ENCODE measurements around the gene AZGP1.
"Not testable (repeated sequence)": the region's sequence is repeated elsewhere in the genome, so short reads cannot be mapped to it uniquely, and the experiment has no call there.

The AZGP1 gene

DNA sequence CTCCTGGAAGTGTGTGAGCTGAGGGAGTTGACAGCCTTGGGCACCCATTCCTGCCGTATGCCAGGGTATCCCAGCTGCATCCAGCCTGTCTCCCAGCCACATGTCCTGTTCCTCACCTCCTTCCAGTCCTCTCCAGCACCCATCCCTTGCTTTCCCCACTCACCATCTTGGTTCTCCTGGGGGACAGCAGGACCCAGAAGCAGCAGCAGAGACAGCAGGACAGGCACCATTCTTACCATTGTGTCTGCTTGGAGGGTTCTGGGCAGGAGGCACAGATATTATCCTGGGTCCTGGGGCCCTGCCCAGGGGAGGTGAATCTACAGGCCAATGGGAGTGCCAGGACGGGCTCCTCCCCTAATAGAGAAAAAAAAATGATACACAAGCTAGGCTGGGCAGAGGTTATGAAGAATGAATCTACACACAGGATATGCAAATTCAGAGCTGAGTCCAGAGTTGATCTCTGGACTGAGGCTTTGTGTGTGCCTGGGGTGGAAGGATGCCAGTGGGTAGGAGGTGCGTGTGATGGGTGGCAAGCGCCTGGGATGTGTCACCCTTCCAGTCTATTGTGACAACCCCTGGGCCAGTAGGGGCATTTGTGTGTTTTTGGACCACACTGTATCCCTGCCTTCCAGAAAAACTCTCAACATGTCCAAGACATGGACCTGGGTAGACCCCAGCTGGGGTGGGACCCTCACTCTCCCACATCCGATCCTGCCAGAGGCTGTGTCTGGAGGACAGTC, at the start of gene AZGP1:
AZGP1 (minus strand) TSS at position 250 of the 740 bp plus-strand sequence; CDS start at position 239, 11 bp downstream.
- in situ Hi-C loops (cut with MboI; ENCODE audit: low sequenced_read_pairs) = no loop called here

DNA sequence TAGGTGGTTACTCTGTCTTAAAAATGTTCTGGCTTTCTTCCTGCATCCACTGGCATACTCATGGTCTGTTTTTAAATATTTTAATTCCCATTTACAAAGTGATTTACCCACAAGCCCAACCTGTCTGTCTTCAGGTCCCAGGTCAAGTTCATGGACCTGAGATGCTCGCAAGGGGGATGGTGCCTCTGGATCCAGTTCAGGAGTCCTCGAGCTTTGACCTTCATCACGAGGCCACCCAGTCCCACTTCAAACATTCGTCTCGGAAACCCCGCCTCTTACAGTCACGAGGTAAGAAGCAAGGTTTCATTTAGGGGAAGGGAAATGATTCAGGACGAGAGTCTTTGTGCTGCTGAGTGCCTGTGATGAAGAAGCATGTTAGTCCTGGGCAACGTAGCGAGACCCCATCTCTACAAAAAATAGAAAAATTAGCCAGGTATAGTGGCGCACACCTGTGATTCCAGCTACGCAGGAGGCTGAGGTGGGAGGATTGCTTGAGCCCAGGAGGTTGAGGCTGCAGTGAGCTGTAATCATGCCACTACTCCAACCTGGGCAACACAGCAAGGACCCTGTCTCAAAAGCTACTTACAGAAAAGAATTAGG, 48.3 kb upstream of the AZGP1 start:
- in situ Hi-C loops (cut with MboI; ENCODE audit: low sequenced_read_pairs) = no loop called here

DNA sequence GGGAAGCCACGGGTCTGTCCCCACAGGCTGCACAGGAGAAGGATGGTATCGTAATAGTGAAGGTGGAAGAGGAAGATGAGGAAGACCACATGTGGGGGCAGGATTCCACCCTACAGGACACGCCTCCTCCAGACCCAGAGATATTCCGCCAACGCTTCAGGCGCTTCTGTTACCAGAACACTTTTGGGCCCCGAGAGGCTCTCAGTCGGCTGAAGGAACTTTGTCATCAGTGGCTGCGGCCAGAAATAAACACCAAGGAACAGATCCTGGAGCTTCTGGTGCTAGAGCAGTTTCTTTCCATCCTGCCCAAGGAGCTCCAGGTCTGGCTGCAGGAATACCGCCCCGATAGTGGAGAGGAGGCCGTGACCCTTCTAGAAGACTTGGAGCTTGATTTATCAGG, 47.7 kb upstream of the AZGP1 start:
- in situ Hi-C loops (cut with MboI; ENCODE audit: low sequenced_read_pairs) = no loop called here

DNA sequence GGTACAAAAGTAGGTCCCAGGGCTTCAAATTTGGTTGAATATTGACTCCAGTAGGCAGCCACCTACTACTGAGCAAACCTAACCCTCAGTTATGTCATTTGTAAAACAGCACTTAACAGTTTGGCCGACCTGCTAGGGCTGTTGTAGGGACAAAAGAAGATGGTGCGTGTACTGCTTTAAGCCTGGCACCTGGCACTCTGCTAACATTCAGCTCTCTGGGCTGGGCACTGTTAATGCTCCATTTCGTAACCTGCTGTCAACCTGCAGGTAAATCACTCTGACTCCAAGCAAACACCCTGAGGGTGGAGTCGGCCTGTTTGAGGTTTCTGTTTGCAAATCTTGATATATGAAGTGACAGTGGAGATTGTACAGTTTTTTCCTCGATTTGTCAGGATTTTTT, 46.8 kb upstream of the AZGP1 start:
- in situ Hi-C loops (cut with MboI; ENCODE audit: low sequenced_read_pairs) = no loop called here

DNA sequence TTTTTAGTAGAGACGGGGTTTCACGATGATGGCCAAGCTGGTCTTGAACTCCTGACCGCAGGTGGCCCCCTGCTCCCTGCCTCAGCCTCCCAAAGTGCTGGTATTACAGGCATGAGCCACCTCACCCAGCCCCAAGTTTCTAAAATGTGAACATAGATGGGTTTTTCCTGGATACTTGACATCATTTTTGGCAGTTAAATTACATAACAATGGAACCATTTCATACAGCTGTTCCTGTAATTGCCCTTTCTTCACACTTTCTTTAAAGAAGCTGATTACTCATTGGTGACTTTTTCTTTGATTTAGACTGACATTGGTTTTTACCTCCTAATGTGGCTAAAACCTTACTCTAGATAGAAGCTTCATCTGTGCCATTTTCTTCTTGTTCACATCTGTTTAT, 45.5 kb upstream of the AZGP1 start:
- in situ Hi-C loops (cut with MboI; ENCODE audit: low sequenced_read_pairs) = no loop called here

DNA sequence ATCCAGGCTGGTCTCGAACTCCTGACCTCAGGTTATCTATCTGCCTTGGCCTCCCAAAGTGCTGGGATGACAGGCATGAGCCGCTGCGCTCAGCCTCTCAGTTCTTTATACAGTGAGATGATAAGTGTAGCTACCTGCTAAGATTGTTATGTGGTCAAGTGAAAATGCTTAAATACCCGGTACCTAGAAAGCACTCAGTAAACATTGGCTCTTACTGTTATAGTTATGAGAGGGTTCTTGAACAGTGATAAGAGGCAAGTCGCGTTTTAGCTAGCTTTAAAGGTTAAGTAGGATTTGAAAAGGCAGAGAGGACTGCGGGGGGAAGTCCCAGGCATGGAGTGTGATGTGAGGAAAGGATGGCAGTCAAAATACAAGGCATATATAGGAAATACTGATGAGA, 44.1 kb upstream of the AZGP1 start:
- in situ Hi-C loops (cut with MboI; ENCODE audit: low sequenced_read_pairs) = no loop called here

DNA sequence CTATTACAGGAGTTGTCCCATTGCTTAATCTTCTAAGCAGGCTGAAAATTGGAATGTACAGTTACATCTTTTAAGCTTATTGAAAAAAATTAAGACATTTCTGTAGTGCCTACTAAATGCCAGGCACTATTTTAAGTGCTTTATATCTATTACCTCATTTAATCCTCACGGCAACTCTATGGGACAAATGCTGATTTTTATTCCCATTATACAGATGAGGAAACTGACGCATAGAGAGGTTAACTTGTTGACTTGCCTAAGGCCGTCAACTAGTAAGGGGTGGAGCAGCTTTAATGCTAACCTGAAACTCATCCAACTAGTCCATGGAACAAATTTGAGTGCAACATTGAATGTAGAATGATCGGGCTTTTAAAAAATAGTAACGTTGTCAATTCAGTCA, 42.0 kb upstream of the AZGP1 start:
- in situ Hi-C loops (cut with MboI; ENCODE audit: low sequenced_read_pairs) = no loop called here

DNA sequence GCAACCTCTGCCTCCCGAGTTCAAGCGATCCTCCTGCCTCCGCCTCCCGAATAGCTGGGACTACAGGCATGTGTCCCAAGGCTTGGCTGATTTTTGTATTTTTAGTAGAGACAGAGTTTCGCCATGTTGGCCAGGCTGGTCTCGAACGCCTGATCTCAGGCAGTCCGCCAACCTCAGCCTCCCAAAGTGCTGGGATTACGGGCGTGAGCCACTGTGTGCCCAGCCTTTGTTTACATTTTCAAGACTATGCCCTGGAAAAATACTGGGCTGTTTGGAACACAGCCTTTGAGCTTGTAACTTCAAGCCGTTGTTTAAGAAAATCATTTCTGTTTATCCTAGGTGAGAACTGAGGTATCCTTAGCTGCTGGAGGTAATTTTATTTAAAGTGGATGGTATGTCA, 41.5 kb upstream of the AZGP1 start:
- in situ Hi-C loops (cut with MboI; ENCODE audit: low sequenced_read_pairs) = no loop called here

DNA sequence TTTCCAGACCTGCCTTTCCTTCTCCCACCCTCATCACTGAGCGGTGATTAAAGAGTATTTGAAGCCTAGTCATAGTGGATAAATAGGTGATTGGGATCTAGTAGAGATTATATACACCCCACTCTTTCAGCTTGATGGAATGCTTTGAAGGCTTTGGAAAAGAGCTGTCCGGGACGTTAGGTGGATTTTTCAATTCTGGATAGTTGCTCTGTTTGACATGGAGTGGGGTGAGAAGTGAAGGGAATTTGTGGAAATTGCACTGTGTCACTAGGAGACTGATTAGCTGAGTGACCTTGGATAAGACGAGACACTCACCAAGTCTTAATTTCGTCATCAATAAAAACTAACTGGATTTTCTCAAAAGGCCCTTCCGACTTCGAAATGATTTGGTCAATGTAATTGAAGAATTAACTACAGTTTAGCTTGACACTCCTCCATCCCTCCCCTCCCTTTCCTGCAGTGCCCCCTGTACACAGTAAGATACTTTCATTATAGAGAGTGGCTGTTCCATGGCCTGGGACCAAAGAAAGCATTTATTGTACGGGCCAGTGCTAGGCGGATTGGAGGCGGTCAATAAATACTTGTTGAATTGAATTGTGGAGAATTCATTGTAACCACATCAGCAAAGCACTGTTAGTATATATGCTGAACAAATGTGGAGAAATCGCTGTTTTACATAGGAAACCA, 40.5 kb upstream of the AZGP1 start:
- in situ Hi-C loops (cut with MboI; ENCODE audit: low sequenced_read_pairs) = no loop called here

DNA sequence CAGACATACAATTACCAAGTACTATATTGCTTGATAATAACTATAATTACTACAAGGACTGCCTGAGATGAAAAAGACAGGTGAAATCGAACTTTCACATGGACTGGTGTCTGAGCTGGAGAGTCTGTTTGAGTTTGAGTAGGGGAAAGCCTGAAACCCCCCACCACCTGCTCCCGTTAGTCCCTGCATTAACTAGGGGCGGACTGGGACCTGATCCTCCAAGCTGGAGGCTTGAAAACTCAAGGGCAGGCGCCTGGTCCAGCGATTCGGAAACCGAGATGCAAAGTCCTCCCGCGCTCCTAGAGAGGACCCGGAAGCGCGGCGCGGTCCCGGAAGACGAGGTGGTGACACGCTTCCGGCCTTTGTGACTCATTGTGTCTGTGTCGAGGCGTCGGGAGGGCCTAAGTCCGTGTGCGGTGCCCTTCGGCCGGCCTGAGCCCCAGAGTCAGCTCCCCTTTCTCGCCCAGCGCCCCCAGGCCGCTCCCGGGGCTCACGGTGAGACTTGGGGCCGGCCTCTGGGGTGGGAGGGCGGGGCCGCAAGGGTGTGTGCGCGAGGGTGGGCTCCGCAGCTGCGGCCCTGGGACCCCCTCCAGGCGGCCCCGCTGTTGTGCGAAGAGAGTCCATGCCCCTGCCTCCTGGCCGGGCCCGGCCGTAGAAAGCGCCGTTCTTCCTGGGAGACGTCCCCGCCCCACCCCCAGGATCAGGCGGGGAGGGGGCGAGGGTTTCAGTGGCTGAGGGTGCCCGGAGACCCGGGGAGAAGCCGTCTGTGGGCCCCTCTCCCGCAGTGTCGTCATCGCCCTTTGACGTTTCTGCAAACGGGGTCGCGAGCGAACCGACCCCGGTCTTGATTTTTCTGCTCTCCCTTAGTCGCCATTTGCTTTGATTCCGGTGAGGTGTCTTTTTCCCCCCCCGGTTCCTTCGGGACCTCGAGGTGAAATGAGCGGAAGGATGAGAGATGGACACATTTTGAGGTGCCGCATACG, 39.7 kb upstream of the AZGP1 start, which contains the start of gene ZKSCAN1:
ZKSCAN1 (plus strand) TSS at position 365 of the 983 bp plus-strand sequence. CDS start 7,911 bp downstream, outside the sequence.
- in situ Hi-C loops (cut with MboI; ENCODE audit: low sequenced_read_pairs) = no loop called here

DNA sequence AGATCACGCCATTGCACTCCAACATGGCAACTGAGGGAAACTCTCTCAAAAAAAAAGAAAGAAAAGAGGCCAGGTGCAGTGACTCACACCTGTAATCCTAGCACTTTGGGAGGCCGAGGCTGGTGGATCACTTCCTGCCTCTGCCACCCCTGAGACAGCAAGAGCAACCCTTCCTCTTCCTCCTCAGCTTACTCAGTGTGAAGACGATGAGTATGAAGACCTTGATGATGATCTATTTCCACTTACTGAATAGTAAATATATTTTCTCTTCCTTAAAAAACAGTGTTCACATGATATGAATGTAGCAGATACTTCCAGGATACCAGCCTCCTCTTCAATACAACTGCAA, 37.5 kb upstream of the AZGP1 start:
- in situ Hi-C loops (cut with MboI; ENCODE audit: low sequenced_read_pairs) = no loop called here

DNA sequence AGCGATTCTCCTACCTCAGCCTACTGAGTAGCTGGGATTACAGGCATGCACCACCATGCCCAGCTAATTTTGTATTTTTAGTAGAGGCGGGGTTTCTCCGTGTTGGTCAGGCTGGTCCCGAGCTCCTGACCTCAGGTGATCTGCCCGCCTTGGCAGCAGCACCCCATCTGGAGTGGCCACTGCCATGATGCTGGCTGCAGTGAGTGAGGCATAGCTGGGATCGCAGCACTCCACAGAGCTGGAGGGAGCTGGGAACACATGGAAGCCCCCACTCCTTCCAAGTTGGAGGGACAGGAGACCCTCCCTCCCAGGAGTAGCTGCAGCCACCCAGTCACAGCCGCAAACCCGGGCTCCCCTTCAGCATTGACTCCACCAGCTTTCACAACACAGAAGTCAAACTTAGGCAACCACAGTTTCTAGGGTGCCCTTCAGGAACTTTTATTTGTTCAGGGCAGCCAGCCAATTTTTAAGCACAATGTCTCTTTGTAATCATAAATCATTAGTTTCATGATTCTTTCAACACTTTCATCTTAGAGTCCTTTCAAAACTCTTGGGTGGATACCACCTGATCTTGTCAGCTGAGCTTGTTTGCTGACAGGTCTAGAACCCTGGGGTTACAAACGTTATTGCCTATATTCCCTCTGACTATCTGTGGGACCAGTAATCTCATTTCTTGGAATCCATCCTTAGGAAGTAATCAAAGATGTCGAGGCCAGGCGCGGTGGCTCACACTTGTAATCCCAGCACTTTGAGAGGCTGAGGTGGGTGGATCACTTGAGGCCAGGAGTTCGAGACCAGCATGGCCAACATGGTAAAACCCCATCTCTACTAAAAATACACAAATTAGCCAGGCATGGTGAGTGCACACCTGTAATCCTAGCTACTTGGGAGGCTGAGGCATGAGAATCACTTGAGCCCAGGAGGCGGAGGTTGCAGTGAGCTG, 36.8 kb upstream of the AZGP1 start:
- in situ Hi-C loops (cut with MboI; ENCODE audit: low sequenced_read_pairs) = not testable (repeated sequence)

DNA sequence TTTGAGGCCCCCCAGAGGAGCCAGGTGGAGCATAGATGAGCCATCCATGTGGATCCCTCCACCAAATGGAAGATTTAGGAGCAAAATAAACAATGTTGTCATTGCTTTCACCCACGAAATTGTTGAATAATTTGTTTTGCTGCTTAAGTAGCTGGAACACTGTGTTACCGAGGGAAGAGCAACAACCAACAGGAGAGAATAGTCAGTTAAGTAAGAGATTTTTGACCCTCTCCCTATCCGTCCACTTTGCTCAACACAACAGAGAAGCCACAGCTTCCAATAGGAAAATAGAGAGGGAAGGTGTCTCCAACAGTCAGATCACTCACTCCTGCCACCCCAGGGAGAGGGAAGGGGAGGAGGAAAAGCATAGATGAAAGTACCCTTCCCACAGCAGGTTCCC, 35.7 kb upstream of the AZGP1 start:
- in situ Hi-C loops (cut with MboI; ENCODE audit: low sequenced_read_pairs) = no loop called here

DNA sequence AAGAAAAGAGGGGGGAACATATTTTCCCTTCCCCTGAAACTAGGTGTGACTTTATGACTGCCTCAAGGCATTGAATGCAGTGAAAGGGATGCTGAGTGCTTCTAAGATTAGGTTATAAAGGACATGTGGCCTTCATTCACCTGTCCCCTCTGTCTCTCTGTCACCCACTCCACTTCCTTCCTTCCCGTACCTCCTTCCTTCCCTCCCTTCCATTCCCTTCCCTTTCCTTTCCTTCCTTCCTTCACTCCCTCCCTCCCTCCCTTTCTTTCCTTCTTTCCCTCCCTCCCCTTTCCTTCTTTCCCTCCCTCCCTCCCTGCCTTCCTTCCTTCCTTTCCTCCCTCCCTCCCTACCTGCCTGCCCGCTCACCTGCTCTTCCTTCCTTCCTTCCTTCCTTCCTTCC, 35.1 kb upstream of the AZGP1 start:
- in situ Hi-C loops (cut with MboI; ENCODE audit: low sequenced_read_pairs) = no loop called here

DNA sequence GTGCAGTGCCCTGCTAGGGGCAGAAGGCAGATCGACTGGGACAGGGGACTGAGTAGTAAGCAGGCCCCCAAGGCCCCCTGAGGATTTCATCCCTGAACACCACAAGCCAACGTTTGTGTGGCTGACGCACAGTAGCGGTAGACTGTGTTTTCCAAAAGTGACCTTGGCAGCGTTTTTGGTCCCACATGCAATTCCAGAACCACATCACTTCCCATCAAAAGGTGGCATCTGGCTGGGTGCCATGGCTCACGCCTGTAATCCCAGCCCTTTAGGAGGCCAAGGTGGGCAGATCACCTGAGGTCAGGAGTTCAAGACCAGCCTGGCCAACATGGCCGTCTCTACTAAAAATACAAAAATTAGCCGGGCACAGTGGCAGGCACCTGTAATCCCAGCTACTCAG, 34.1 kb upstream of the AZGP1 start:
- in situ Hi-C loops (cut with MboI; ENCODE audit: low sequenced_read_pairs) = not testable (repeated sequence)

DNA sequence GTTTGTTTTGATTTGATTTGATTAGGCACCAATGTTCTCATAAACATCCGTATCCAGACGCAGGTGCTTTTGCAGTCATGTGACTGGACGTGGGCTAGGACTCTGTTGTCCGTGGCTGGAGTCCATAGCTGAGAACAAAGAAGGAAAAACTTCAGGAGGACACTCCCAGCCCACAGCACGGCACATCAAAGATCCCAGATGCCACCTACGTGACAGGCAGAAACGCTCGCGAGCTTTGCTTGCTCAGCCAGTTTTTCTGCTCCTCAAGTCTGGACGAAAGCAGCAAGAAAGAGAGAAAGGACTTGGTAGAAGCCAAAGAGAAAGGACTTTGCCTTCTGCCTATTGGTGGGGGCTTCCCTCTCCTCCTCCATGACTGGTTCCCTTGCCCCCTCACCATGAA, 32.7 kb upstream of the AZGP1 start:
- in situ Hi-C loops (cut with MboI; ENCODE audit: low sequenced_read_pairs) = no loop called here

DNA sequence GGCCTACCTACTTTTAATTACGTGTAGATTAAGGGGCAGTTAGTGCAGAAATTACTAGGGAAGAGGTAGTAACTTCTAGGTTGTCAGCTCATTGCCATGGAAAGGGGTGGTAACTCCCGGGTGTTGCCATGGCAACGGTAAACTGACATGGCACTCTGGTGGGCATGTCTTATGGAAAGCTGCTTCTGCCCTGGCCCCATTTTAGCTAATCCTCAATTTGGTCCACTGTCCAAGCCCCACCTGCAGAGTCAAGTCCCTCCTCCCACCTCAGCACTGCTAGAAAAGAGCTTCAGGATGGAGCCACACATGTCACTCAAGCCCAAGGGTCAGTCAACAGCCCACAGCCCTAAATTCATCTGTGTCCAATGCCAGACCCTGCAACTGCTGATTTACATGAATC, 32.1 kb upstream of the AZGP1 start:
- in situ Hi-C loops (cut with MboI; ENCODE audit: low sequenced_read_pairs) = no loop called here

DNA sequence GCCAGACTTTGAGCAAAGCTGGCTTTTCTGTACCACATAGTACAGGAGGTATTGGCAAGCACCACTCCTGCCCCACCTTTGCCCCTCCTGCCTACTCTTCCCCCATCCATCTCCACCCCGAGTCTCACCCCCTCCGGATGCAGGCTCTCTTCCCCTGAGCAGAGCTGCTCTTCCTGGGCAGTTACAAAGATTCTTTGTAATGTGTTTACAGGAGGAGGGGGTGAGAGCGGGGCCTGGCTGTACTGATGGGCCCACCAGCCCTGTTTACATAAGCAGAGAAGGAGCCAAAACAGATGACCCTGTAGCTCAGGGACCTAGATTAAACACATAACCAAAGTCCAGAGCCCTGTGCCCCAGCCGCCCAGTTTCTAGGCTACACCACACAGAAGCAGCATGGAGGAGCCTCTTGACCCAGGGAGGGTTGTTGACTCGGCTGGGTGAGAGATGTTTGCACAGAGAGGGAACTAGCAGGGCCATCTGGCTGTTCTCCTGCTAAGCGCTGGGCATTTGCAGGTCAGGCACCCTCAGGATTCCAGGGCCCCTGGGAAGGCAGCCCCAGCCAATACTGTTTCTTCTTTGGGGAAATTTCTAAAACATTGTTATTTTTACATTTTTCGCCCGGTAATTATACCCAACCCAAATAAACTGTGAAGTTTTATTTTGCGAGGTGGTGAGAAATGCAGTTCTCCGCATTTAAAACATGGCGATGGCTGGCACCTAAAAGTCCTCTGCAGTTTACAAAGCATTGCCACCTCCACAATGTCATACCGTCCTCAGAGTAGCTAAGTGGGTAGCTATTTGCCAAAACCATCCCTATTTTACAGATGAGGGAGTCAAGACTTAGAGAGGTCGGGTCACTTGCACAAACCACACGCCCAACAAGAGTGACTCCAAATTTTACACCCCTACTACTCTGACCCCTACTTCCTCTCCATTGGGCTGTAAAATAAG, 28.2 kb upstream of the AZGP1 start:
- in situ Hi-C loops (cut with MboI; ENCODE audit: low sequenced_read_pairs) = no loop called here

DNA sequence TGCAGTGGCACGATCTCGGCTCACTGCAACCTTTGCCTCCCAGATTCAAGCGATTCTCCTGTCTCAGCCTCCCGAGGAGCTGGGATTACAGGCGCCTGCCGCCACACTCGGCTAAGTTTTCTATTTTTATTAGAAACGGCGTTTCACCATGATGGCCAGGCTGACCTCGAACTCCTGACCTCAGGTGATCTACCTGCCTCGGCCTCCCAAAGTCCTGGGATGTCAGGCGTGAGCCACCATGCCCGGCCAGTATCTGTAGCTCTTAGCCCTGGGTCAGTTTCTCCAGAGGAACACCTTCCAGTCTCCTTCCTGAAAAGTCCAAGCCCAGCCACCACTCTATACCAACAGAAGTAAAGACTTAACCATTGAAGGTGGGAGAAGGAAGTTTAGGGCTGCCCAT, 24.4 kb upstream of the AZGP1 start:
- in situ Hi-C loops (cut with MboI; ENCODE audit: low sequenced_read_pairs) = no loop called here

Measured in HL-60/S4 treated with retinoic acid at 250 ng/mL for 4 days and 3 days (cell line).